Endometrial microvascular endothelial cells (primary cell): Measurements from ENCODE around the gene BCAS3. TPM values are rescaled to one million over a fixed set of nuclear protein-coding genes. Genes with fewer than 3 reads are reported as not detected.

Experiments used
- in situ Hi-C: cut with HindIII; loops from 2 replicates; pipeline ENCODE4 v1.10.0; 2017; ENCODE audit warnings: low sequenced_read_pairs, low pct_unique_long_range_greater_than_20kb; ENCODE audit errors: inconsistent ontology term
- total RNA-seq: library from RNA; depleted of rRNA; stranded (reverse); fragments of >200 nt; gene quantifications from one replicate; pipeline ENCODE4 v1.2.3, GENCODE V29; 2015; ENCODE audit errors: inconsistent ontology term

The BCAS3 gene
- total RNA-seq, 1 donor from 2014 or later, result 21.2 TPM

DNA sequence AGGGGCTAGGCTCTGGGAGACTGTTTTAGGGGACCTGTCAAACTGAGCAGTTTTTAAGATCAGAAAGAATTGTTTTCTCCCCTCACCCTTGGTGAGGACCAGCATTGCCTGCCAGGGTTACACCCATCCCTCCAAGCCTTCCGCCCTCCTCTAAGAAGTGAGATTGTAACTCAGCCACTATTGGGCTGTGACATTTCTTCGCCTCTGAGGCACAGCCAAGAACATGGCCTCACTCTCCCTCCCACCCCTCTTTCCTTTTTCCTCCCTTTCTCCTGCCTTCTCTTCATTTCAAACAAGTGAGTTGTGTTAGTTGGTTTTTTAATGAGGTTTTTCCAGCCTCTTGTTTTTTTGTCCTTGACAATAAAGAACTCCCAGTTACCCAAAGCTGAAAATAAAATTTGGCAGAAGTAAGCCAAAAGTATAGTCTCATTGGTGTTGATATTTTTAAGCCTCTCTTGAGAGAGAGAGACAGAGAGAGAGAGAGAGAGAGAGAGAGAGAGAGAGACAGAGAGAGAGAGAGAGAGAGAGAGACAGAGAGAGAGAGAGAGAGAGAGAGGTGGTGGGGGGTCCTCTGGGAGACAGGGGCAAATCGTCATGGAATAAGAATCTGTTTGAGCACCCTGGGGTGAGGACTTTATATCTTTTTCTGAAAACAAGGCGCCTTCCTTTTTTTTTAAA is 644.8 kb downstream of the BCAS3 start:
- in situ Hi-C loops, result no loop called here

DNA sequence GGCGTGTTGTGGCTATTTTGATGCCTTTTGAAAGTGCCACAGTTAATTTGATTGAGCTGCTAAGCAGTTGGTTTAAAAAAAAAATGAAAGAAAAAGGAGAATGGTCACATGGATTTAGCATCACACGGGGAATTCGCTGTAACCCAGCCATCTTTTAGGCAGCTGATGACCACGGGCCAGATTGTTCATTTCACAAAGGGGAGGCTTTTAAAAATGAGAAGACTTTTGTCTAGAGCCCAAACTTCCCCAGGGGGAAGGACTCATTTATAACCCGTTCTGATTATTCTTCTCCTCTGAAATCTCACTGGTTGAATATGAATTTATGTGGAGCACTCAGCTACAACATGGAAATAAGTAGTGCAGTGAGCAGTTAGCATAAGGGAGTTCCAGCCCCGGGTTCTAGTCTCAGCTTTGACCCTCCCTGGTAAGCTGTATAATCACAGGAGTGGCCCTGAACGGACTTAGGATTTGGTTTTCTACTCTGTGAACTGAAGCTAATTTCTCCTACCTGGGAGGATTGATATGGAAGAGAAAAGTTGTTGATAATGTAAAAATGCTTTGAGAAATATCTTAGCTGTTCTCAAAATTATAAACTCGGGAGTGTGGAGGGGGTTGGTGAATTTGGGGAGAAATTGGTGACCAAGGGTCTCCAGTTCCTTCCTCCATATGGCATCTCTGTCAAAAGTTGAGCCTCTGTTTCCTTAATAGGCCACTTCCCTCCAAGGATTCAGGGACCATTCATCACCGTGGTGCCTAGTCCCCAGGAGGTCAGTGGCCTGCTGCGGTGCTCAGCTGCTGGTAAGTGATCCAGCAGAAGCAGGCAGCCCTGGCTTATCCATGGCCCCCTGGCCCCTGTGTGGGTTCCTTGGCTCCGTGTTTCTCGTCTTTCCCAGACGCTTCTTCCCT is 645.6 kb downstream of the BCAS3 start:
- in situ Hi-C loops, result no loop called here

DNA sequence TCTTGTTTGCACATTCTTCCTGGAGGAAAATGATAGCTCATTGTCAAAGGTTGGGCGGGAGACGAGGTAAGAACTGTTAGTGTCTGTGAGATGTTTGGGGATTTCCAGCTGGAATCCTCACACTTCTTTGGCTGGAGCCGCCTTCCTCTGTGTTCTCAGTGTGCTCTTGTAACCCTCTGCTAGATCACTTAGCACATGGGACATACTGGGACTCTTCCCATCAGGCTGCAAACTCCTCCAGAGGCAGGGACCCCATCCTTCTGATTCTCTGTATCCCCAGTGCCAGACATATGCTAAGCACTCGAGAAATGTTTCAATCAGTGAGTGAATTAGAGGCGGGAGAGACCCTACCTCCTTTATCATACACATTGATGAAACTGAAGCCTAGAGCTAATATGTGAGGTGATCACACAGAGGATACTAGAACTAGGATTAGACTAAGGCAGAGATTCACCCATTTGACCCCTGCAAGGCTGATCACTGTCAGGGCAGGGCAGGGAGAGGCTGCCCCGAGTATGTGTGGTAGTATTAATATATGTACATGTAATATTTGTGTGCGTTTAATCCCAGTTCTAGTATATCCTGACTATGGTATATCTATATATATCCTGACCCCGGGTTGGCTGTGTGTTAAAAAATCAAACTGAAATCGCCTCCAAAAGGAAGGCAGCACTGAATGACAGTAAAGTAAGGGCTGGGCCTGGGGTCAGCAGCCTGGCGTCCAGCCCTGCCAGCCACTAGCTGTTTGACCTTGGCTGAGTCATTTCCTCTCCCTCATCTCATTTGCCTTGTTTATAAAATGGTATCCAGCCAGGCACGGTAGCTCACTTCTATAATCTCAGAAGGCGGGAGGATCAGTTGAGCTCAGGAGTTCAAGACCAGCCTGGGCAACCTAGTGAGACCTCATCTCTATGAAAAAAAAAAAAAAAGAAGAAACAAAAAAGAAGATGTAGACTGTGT is 646.5 kb downstream of the BCAS3 start:
- in situ Hi-C loops, result no loop called here

DNA sequence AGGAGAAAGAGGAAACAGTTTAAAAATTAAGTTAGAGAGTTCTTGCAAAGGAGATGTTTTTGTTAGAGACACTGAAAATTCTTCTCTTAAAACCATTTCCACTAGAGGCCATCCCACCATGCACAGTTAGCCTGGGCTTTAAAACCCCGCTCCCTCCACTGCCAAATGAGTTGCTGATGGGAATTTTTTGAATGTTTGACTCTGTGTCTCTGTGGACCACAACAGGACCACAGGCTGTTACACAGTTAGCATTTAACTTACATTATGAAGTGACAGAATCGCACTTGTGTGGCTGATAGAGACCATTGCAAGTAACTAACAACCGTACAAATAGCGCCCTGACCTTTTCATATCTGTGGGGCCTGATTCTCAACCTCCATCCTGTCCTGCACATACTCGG is 647.3 kb downstream of the BCAS3 start:
- in situ Hi-C loops, result no loop called here

DNA sequence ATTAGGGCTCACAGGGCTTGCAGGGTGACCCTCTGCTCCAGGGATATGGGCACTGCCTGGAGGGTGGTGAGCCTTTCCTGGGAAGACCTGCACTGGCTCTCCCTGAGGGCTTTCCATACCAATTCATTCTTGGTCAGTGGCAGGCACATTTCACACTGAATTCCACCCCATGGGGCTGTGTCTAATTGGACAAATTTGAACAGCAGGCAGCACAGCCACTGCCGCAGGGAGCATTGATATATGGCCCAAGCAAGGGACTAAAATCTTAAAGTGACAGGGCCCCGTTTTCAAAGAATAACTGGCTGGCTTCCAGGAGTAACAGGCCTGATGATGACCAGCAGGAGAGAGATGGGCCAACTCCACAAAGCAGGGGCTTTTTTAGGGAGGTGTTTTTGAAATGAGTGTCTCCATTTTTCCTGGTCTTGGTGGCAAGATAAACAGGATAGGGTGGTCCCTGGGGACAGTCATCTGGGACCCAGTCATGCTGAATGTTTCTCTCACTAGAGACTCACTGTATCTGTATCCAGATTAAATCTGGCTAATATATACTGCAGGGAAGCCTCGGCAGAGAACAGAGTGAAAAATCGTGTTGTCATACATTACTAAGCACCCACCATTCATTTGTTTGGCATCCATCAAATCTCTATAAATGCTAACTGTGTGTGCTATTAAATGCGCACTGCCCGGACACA is 647.9 kb downstream of the BCAS3 start:
- in situ Hi-C loops, result no loop called here

DNA sequence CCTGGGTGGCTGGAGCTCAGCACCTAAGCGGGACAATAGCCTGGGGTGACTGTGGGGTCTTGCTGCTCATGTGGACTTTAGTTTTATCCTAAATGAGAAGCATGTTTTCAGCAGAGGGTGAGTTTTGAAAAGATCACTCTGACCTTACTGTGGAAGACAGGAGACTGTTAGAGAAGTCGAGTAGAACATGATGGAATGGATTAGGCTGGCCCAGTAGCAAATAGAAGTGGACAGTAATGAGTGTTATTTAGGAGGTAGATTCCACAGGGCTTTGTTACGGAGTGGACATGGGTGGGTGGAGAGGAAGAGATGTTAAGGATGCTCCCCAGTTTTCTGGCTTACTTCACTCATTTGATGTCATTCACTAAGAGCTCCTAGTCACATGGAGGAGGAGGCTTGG is 648.7 kb downstream of the BCAS3 start:
- in situ Hi-C loops, result no loop called here

DNA sequence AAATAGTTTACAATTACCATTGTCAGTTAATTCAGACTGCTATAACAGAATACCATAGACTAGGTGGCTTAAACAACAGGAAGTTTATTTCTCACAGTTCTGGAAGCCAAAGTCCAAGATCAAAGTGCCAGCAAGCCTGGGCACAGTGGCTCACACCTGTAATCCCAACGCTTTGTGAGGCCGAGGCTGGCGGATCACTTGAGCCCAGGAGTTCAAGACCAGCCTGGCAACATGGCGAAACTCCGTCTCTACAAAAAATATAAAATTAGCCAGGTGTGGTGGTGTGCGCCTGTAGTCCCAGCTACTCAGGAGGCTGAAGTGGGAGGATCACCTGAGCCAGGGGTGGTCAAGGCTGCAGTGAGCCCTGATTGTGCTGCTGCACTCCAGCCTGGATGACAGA is 650.7 kb downstream of the BCAS3 start:
- in situ Hi-C loops, result no loop called here

GRCh38 chr17:61330174-61331150 is 652.8 kb downstream of the BCAS3 start:
- in situ Hi-C loops, result no loop called here

- in situ Hi-C loops, result no loop called here
Observed at GRCh38 chr17:61331178-61331577, 653.5 kb downstream of the BCAS3 start.

GRCh38 chr17:61331886-61332285 is 654.2 kb downstream of the BCAS3 start:
- in situ Hi-C loops, result no loop called here

DNA sequence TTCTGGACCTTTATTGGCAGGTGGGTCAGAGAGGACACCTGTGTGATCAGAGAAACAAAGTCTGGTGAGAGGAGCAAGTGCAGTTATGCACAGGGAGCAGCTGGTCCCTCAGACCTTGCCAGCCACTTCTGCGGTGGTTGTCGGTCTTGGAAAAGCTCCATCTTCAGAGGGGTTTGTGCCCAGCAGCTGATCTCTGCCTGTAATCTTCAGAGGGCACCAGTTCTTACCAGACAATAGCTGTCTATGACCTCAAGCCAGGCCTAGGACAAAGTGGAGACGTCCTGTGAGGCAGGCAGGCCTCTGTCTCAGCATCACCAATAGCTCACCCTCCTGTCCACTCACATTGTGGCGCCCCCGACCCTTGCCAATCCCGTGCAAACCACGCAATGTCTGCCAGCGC is 655.5 kb downstream of the BCAS3 start:
- in situ Hi-C loops, result no loop called here

DNA sequence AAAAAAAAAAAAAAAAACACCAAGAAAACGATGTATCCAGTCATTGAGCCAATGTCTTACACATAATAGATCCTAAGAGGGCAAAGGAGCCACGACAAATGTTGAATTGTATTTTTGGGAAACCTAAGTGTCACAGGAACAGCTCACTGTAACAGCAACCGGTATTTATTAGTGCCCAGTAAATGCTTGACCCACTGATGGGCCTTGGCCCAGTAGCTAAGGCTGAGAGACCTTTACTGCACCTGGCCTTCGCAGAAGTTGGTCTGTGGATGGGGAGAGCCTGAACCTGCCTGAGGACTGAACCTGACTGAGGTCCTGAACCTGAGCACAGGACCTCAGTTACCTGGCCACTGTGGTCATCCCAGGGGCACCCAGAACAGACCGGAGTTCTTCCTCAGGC is 657.0 kb downstream of the BCAS3 start:
- in situ Hi-C loops, result no loop called here

DNA sequence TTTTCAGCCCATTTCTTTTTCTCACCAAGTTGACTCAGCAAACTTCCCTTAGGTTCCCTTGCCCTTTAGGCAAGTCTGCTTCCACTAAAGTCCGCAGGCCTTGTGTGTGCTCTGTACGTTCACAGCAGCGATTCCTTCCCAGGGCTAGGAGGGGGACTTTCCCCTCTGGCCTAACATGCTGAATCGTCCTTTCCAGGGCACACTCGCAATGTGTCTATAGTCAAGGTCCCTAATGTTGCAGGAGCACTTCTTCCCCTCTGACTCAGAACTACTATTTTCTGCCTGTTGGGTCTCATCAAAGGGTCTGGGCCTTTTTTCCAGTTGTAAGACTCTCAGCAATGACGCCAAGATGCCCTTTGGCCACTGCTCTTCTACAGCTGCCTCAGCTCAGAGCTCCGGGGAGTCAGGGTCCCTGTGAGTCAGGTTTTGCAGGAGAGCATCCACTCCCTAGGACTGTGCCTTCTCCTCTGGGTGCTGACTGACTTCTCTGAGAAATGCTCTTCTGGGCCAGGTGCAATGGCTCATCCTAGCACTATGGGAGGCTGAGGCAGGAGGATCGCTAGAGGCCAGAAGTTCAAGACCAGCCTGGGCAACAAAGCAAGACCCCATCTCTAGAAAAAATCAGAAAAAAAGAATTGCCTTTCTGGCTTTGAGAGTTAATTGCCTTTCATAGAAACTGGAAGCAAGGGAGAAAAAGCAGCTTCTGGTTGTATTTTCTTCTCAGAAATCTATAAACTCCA is 657.6 kb downstream of the BCAS3 start:
- in situ Hi-C loops, result no loop called here

DNA sequence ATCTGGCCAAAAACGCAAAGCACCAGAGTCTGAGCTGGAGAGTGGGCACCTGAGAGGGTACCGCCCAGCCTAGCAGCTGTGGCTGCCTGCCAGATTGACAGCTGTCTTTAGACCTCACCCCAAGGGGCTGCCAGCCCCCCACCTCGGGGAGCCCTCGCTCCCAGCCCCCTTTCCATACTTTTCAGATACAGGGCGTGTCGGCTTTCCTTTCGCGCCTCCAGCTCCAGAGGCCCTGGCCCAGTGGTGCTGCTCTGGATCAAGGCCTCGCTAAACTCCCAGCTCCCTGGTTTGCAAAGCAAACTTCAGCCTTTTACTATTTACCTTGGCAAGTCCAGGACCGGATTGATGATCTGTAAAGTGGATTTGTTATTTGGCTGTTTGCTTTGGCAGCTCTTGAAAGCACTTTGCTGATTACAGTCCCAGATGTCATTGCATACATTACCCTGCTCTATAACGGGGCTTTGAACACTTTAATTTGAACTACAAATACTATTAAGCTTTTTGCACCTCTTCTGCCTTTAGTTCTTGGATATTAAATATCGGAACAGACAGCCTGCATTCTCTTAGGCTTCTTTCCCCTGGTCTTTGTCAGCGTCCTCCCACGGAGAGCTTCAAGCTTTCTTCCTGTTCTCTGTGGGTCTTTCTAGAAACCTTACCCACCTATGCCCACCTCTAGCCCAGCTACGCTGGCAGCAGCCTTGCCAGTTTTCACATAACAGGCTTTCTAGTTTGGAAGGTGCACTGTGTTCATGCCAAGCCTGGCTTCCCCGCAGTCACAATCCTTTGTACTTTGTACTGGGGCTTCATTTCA is 658.4 kb downstream of the BCAS3 start:
- in situ Hi-C loops, result no loop called here

DNA sequence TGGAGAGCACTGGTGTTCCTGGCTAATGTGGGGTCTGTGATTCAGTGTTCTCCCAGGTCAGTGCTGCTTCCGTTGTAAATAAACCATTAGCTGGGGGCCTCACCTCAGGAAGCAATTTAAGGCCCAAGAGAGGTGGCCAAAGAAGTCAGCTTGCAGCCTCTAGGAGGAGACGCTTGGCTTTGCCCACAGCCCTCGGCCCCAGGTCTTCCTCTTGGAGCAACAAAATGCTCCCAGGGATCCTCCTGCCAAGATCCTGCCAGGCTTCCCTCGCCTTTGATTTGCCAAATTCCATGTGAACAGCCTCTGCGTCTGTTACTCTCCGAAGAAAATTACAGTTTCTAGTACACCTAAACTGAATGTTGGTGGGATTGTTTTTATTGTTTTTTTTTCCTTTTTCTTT is 659.6 kb downstream of the BCAS3 start:
- in situ Hi-C loops, result no loop called here
